Pericardium fibroblast (primary cell): ENCODE data around the gene CDV3. TPM values are rescaled to one million over a fixed set of nuclear protein-coding genes. Genes with fewer than 3 reads are reported as not detected.

Source experiments
- total RNA-seq: library from RNA; depleted of rRNA; stranded (reverse); fragments of >200 nt; gene quantifications from 2 replicates; pipeline ENCODE4 v1.2.3, GENCODE V29; 2015

The CDV3 gene
- 134 and 265 TPM in 2 replicates for total RNA-seq

GRCh38 chr3:133573629-133574194 lies at the start of gene CDV3:
CDV3 (plus strand) TSS chr3:133573686; CDS start chr3:133574045, 359 bp downstream.

Other genes with a start within 250 kb of the CDV3 start
- not detected in 2 replicates for gene BFSP2, start 173.6 kb upstream of the CDV3 start, total RNA-seq
- gene TOPBP1, start 88.3 kb downstream of the CDV3 start, total RNA-seq = 12.6 and 15.5 TPM in 2 replicates
- 1.4 and 1.9 TPM in 2 replicates for gene TF, start 172.7 kb downstream of the CDV3 start, total RNA-seq
- 34.5 and 52.6 TPM in 2 replicates for gene SRPRB, start 232.1 kb downstream of the CDV3 start, total RNA-seq